Astrocyte of the cerebellum (primary cell): Measurements from ENCODE around the gene LAMTOR4.

Source experiments
- DNase-seq: peaks from one replicate; pipeline ENCODE4 v3.0.0-alpha.2; 2011; ENCODE audit warnings: low read depth
- H3K4me3 ChIP-seq: 2 replicates; pipeline ENCODE4 v1.5.1; 2011; ENCODE audit warnings: mild to moderate bottlenecking, low read depth, low read length, moderate library complexity
- in situ Hi-C: cut with HindIII; loops from 2 replicates; pipeline ENCODE4 v1.10.0; 2017; ENCODE audit warnings: low sequenced_read_pairs
- TF ChIP-seq, protein P1 (sequence below): IDR thresholded peaks from 2 replicates; pipeline ENCODE4 v1.5.1; 2012; ENCODE audit warnings: low read length, low read depth, moderate library complexity, mild to moderate bottlenecking; ENCODE audit errors: missing control alignments

The LAMTOR4 gene

DNA sequence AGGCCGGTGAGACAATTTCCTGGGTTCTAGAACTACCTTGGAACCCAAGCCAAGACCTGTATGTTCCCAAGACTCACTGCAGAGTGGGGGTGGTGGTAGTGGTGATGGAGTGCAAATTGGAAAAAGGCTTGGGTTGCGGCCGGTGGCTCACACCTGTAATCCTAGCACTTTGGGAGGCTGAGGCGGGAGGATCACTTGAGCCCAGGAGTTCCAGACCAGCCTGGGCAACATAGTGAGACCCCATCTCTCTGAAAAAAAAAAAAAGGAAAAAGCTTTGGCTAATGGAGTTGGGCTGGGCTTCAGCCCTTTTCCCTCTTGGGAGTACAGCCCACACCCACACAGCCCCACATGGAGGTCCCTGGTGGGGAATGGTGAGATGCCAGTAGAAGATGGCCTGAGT lies 43.2 kb upstream of the LAMTOR4 start:
- H3K4me3 ChIP-seq = no peak overlapping the region
- no peak for DNase-seq
- TF ChIP-seq, protein P1, sequence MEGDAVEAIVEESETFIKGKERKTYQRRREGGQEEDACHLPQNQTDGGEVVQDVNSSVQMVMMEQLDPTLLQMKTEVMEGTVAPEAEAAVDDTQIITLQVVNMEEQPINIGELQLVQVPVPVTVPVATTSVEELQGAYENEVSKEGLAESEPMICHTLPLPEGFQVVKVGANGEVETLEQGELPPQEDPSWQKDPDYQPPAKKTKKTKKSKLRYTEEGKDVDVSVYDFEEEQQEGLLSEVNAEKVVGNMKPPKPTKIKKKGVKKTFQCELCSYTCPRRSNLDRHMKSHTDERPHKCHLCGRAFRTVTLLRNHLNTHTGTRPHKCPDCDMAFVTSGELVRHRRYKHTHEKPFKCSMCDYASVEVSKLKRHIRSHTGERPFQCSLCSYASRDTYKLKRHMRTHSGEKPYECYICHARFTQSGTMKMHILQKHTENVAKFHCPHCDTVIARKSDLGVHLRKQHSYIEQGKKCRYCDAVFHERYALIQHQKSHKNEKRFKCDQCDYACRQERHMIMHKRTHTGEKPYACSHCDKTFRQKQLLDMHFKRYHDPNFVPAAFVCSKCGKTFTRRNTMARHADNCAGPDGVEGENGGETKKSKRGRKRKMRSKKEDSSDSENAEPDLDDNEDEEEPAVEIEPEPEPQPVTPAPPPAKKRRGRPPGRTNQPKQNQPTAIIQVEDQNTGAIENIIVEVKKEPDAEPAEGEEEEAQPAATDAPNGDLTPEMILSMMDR = no peak
- in situ Hi-C loops = no loop called here

DNA sequence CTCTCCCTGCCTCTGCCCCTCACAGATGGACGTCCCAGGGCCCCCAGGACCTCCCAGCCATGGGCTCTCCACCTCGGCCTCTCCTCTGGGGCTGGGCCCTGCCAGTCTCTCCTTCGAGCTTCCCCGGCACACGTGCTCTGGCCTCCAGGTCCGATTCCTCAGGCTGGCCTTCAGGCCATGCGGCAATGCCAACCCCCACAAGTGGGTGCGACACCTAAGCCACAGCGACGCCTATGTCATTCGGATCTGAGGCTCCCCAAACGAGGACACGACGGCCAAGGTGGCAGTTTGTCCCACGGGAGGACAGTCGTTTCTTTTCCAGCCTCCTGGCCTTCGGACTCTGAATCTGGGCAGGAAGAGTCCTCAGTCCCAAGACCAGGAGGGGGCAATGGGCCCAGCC lies 42.1 kb upstream of the LAMTOR4 start:
- TF ChIP-seq, protein P1 = no peak
- DNase-seq = no peak
- in situ Hi-C loops = no loop called here
- H3K4me3 ChIP-seq = no peak overlapping the region

DNA sequence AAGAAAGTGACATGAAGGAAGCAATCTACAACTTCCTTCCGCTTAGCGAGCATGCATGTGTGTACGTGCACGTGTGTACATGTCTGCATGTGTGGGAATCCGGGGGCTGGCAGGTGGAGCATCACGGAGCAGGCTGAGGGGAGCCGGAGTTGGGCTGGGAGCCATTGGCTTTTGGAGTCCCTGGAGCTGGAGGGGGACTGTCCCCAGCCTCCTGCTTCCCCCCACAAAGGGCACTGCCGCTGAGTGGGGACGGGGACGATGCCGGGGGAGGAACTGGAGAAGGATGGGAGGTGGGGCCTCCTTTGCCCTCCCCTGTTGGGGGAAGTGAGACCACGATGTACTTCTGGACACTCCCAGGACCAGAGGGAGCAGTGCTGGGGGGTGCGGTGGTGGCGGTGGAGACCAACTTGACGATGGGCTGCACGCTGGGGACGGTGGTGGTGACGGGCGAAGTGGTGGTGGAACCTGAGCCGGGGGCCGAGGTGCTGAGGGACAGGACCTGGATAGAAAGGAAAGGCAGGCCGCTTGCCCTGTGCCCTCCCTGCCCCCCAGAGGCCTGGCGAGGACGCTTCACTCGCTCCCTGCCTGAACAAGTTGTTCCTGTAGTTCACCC lies 41.5 kb upstream of the LAMTOR4 start:
- in situ Hi-C loops = no loop called here
- H3K4me3 ChIP-seq = no peak overlapping the region
- TF ChIP-seq, protein P1 = no peak
- DNase-seq = no peak

DNA sequence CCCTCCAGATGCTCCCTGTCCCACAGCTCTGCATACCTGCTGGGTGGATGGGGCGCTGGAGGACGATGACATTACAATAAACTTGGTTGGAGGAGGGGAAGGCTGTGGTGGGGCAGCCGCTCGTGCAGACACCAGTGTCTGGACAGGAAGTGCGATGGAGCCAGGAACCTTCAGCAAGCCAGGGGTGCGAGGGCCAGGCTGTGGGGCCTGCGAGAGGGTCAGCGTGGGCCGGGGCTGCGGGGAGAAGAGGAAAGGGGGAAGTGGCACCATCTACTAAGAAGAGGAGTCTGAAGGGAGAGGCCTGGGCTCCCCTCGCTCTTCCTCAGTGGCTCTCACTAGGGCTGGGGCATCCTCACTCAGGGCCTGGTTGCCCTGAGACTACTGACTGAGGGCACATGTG lies 40.8 kb upstream of the LAMTOR4 start:
- H3K4me3 ChIP-seq = no peak overlapping the region
- in situ Hi-C loops = no loop called here
- no peak for DNase-seq
- TF ChIP-seq, protein P1 = no peak

DNA sequence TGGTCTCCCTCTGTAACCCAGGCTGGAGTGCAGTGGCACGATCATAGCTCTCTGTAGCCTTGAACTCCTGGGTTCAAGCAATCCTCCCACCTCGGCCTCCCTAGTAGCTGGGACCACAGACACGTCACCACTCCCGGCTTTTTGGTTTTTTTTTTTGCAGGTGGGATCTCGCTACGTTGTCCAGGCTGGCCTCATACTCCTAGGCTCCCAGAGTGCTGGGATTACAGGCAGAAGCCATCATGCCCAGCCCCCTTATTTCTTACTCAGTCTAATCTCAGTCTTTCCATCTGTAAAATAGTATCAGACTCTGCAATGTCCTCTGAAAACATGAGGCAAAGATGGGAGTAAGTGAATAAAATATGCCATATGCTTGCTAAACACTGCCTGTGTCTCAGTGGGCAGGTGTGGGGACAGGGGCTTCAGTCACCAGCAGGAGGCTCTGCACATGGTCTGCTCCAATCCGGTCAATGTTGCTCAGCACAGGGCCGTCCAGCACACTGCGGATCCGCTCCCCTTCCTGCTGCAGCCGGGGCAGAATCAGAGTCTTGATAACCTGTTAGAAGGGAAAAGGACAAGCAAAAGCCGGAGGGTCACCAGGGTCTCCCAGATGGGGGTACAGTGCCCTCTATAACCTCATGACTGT lies 39.1 kb upstream of the LAMTOR4 start:
- no peak for DNase-seq
- in situ Hi-C loops = no loop called here
- TF ChIP-seq, protein P1 = no peak
- no peak overlapping the region for H3K4me3 ChIP-seq

DNA sequence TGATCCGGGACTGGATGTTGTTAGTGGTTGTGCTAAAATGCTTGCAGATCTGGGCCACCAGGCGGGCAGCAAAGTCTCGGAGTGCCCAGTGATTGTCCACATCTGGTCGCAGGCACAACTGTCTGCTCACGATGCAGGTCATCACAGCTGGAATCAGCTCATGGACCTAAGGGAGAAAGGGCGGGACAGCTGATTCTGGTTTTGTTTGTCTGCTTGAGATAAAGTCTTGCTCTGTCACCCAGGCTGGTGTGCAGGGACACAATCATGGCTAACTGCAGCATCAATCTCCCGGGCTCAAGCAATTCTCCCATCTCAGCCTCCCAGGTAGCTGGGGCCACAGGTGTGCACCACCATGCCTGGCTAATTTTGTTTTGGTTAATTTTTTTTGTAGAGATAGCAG lies 37.6 kb upstream of the LAMTOR4 start:
- TF ChIP-seq, protein P1 = no peak
- in situ Hi-C loops = no loop called here
- no peak overlapping the region for H3K4me3 ChIP-seq
- DNase-seq = no peak

DNA sequence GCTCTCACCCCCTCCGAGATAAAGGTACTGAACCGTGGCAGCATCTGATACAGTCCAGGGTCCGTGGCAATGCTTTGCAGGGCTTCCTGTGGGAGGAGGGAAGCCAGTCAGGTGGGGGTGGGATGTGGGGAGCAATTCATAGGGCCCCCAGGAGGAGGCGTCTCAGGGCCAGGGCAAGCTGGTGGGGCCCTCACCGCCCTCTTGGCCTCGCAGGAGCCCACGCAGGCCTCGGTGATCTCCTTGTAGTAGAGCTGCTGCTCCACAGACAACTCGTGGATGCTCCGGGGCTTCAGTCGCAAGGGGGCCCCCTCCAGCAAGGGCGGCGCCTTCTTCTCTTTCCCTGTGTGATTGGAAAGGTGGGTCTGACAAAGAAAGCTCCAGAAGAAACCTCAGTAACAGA lies 36.8 kb upstream of the LAMTOR4 start:
- TF ChIP-seq, protein P1 = no peak
- in situ Hi-C loops = no loop called here
- no peak for DNase-seq
- H3K4me3 ChIP-seq = no peak overlapping the region
